ENCODE data around the gene ANKRD31.
"Not testable (repeated sequence)": the region's sequence is repeated elsewhere in the genome, so short reads cannot be mapped to it uniquely, and the experiment has no call there.

ANKRD31 gene

GRCh38 chr5:75234251-75234650 lies 2.4 kb downstream of the ANKRD31 start:
- no peak for DNase-seq (ENCODE audit: low read depth, low spot score)

- no peak for DNase-seq (ENCODE audit: low read depth, low spot score)
These were observed 9.8 kb downstream of the ANKRD31 start for GRCh38 chr5:75226916-75227315.

GRCh38 chr5:75225506-75225905 lies 11.2 kb downstream of the ANKRD31 start:
- no peak for DNase-seq (ENCODE audit: low read depth, low spot score)

- not testable (repeated sequence) for DNase-seq (ENCODE audit: low read depth, low spot score)
These were observed 15.9 kb downstream of the ANKRD31 start for GRCh38 chr5:75220787-75221186.

- no peak for DNase-seq (ENCODE audit: low read depth, low spot score)
These were observed 21.8 kb downstream of the ANKRD31 start for GRCh38 chr5:75214928-75215327.

GRCh38 chr5:75214409-75214808 lies 22.3 kb downstream of the ANKRD31 start:
- no peak for DNase-seq (ENCODE audit: low read depth, low spot score)

GRCh38 chr5:75203604-75204003 lies 33.1 kb downstream of the ANKRD31 start:
- no peak for DNase-seq (ENCODE audit: low read depth, low spot score)

- DNase-seq (ENCODE audit: low read depth, low spot score) = no peak
These were observed 33.7 kb downstream of the ANKRD31 start for GRCh38 chr5:75202935-75203334.

- DNase-seq (ENCODE audit: low read depth, low spot score) = no peak
These were observed 35.9 kb downstream of the ANKRD31 start for GRCh38 chr5:75200776-75201175.

GRCh38 chr5:75199946-75200345 lies 36.7 kb downstream of the ANKRD31 start:
- no peak for DNase-seq (ENCODE audit: low read depth, low spot score)

- no peak for DNase-seq (ENCODE audit: low read depth, low spot score)
These were observed 37.6 kb downstream of the ANKRD31 start for GRCh38 chr5:75199071-75199470.

- no peak for DNase-seq (ENCODE audit: low read depth, low spot score)
These were observed 38.9 kb downstream of the ANKRD31 start for GRCh38 chr5:75197745-75198144.

GRCh38 chr5:75192804-75193203 lies 43.9 kb downstream of the ANKRD31 start:
- DNase-seq (ENCODE audit: low read depth, low spot score) = no peak

- no peak for DNase-seq (ENCODE audit: low read depth, low spot score)
These were observed 44.4 kb downstream of the ANKRD31 start for GRCh38 chr5:75192264-75192663.

- DNase-seq (ENCODE audit: low read depth, low spot score) = no peak
These were observed 46.5 kb downstream of the ANKRD31 start for GRCh38 chr5:75190227-75190626.

GRCh38 chr5:75189353-75189752 lies 47.3 kb downstream of the ANKRD31 start:
- DNase-seq (ENCODE audit: low read depth, low spot score) = no peak

GRCh38 chr5:75185763-75186162 lies 50.9 kb downstream of the ANKRD31 start:
- no peak for DNase-seq (ENCODE audit: low read depth, low spot score)

GRCh38 chr5:75176009-75176408 lies 60.7 kb downstream of the ANKRD31 start:
- DNase-seq (ENCODE audit: low read depth, low spot score) = not testable (repeated sequence)

GRCh38 chr5:75174872-75175271 lies 61.8 kb downstream of the ANKRD31 start:
- not testable (repeated sequence) for DNase-seq (ENCODE audit: low read depth, low spot score)

GRCh38 chr5:75169516-75169915 lies 67.2 kb downstream of the ANKRD31 start:
- DNase-seq (ENCODE audit: low read depth, low spot score) = no peak

- DNase-seq (ENCODE audit: low read depth, low spot score) = no peak
These were observed 68.5 kb downstream of the ANKRD31 start for GRCh38 chr5:75168026-75168735.

- DNase-seq (ENCODE audit: low read depth, low spot score) = no peak
These were observed 69.3 kb downstream of the ANKRD31 start for GRCh38 chr5:75167345-75167744.

- DNase-seq (ENCODE audit: low read depth, low spot score) = not testable (repeated sequence)
These were observed 75.2 kb downstream of the ANKRD31 start for GRCh38 chr5:75161508-75161907.

GRCh38 chr5:75156585-75156984 lies 80.1 kb downstream of the ANKRD31 start:
- DNase-seq (ENCODE audit: low read depth, low spot score) = no peak

Measured in astrocyte of the hippocampus (primary cell).